DOHH2 (cell line): ENCODE results near the gene HPSE2.

Source experiments
- H3F3A ChIP-seq: fragments of 200-600 bp; sonication (generic), shearing (Covaris generic); 2 replicates; pipeline ENCODE4 v1.6.0; 2016; ENCODE audit warnings: antibody characterized with exemption, mild to moderate bottlenecking; ENCODE audit not compliant: control insufficient read depth, insufficient read depth
- H3K27ac ChIP-seq: fragments of 200-600 bp; sonication (generic); 2 replicates; pipeline ENCODE4 v1.5.1; 2014; ENCODE audit warnings: low read depth, mild to moderate bottlenecking, low read length, moderate library complexity
- H3K27me3 ChIP-seq: fragments of 200-600 bp; sonication (generic); 2 replicates; pipeline ENCODE4 v1.6.1; 2014; ENCODE audit warnings: mild to moderate bottlenecking, low read length, mixed read lengths; ENCODE audit not compliant: control insufficient read depth
- H3K36me3 ChIP-seq: fragments of 200-600 bp; sonication (generic); 2 replicates; pipeline ENCODE4 v1.6.1; 2014; ENCODE audit warnings: mild to moderate bottlenecking, low read length, moderate library complexity, mixed read lengths; ENCODE audit not compliant: control insufficient read depth
- H3K4me1 ChIP-seq: fragments of 200-600 bp; sonication (generic); 2 replicates; pipeline ENCODE4 v1.6.1; 2014; ENCODE audit warnings: mild to moderate bottlenecking, low read length, mixed read lengths; ENCODE audit not compliant: control insufficient read depth
- H3K4me2 ChIP-seq: fragments of 200-600 bp; sonication (generic); 2 replicates; pipeline ENCODE4 v1.6.0; 2014; ENCODE audit warnings: mild to moderate bottlenecking, low read length, moderate library complexity
- H3K4me3 ChIP-seq: fragments of 200-600 bp; sonication (generic); 2 replicates; pipeline ENCODE4 v1.5.1; 2014; ENCODE audit warnings: mild to moderate bottlenecking, low read length, mixed read lengths
- H3K79me2 ChIP-seq: fragments of 200-600 bp; sonication (generic); 2 replicates; pipeline ENCODE4 v1.6.1; 2014; ENCODE audit warnings: mild to moderate bottlenecking, low read length, mixed read lengths; ENCODE audit not compliant: control insufficient read depth
- H3K9me2 ChIP-seq: fragments of 200-600 bp; sonication (generic); replicated peaks from 2 replicates; pipeline ENCODE4 v1.6.1; 2014; ENCODE audit warnings: mild to moderate bottlenecking, low read length, mixed read lengths; ENCODE audit not compliant: control insufficient read depth
- H3K9me3 ChIP-seq: fragments of 200-600 bp; sonication (generic); 2 replicates; pipeline ENCODE4 v1.6.1; 2014; ENCODE audit warnings: antibody characterized with exemption, low read length, mixed read lengths; ENCODE audit not compliant: control insufficient read depth, insufficient read depth
- H4K20me1 ChIP-seq: fragments of 200-600 bp; sonication (generic); 2 replicates; pipeline ENCODE4 v1.6.0; 2014; ENCODE audit warnings: low read depth, mild to moderate bottlenecking, antibody characterized with exemption, low read length, moderate library complexity; ENCODE audit not compliant: control insufficient read depth, insufficient read depth
- EZH2phosphoT487 ChIP-seq: fragments of 200-600 bp; sonication (generic); IDR thresholded peaks from 2 replicates; pipeline ENCODE4 v1.6.1; 2017; ENCODE audit warnings: borderline replicate concordance, mild to moderate bottlenecking, antibody characterized with exemption, low read length, moderate library complexity, mixed read lengths
- TF ChIP-seq, protein P1 (sequence below): fragments of 200-600 bp; sonication (generic); IDR thresholded peaks from one replicate; pipeline ENCODE4 v1.5.1; 2014; ENCODE audit warnings: antibody characterized with exemption, mild to moderate bottlenecking, low read depth, low read length; ENCODE audit not compliant: poor library complexity, severe bottlenecking

HPSE2 gene

DNA sequence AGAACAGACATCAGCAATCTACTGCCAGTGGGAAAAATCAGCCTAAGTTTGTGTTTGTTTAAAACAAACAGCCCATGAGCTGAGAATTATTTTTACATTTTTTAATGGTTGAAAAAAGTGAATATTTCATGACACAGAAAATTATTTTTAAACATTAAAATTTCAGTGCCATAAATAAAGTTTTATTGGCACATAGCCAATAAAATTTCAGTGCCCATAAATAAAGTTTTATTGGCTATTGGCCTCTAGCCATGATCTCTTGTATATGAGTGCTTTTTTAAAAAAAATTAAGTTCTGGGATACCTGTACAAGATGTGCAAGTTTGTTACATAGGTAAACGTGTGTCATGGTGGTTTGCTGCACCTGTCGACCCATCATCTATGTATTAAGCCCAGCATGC lies 305.9 kb downstream of the HPSE2 start:
- no peaks in the 10 kb centered on the region for H3K9me2 ChIP-seq
- no peaks in the 10 kb centered on the region for H3K4me1 ChIP-seq
- no peaks in the 10 kb centered on the region for H3K27me3 ChIP-seq
- TF ChIP-seq EZH2phosphoT487 = no peak
- TF ChIP-seq, protein P1, sequence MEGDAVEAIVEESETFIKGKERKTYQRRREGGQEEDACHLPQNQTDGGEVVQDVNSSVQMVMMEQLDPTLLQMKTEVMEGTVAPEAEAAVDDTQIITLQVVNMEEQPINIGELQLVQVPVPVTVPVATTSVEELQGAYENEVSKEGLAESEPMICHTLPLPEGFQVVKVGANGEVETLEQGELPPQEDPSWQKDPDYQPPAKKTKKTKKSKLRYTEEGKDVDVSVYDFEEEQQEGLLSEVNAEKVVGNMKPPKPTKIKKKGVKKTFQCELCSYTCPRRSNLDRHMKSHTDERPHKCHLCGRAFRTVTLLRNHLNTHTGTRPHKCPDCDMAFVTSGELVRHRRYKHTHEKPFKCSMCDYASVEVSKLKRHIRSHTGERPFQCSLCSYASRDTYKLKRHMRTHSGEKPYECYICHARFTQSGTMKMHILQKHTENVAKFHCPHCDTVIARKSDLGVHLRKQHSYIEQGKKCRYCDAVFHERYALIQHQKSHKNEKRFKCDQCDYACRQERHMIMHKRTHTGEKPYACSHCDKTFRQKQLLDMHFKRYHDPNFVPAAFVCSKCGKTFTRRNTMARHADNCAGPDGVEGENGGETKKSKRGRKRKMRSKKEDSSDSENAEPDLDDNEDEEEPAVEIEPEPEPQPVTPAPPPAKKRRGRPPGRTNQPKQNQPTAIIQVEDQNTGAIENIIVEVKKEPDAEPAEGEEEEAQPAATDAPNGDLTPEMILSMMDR = no peak
- no peaks in the 10 kb centered on the region for H3K79me2 ChIP-seq
- no peak overlapping the region for H3K27ac ChIP-seq
- H3K4me2 ChIP-seq = no peak overlapping the region
- H3K9me3 ChIP-seq = no peaks in the 10 kb centered on the region
- H4K20me1 ChIP-seq = no peaks in the 10 kb centered on the region
- H3K36me3 ChIP-seq = no peaks in the 10 kb centered on the region
- no peak overlapping the region for H3K4me3 ChIP-seq
- no peaks in the 10 kb centered on the region for H3F3A ChIP-seq

DNA sequence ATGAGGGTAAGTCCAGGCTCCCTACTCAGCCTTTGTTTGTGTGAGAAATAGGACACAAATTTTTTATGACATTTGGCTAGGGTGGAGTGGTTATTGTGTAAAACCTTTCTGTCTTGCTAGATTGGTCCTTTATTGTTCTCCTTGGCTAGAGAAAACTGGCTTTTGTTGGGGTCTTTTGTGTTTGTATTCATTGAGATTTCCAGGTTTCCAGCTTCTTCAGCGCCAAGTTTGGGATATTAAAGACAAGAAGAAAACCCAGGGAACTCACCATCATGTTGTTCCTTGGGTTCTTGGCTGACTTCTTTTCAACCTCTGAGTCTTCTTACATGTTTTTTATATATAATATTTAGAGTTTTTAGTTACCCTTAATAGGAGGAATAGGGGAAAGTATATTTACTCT lies 310.0 kb downstream of the HPSE2 start:
- no peaks in the 10 kb centered on the region for H3F3A ChIP-seq
- H4K20me1 ChIP-seq = no peaks in the 10 kb centered on the region
- no peaks in the 10 kb centered on the region for H3K4me1 ChIP-seq
- H3K79me2 ChIP-seq = no peaks in the 10 kb centered on the region
- H3K9me2 ChIP-seq = no peaks in the 10 kb centered on the region
- H3K27ac ChIP-seq = no peak overlapping the region
- TF ChIP-seq EZH2phosphoT487 = no peak
- TF ChIP-seq, protein P1 = no peak
- no peaks in the 10 kb centered on the region for H3K27me3 ChIP-seq
- no peak overlapping the region for H3K4me2 ChIP-seq
- H3K9me3 ChIP-seq = no peaks in the 10 kb centered on the region
- no peaks in the 10 kb centered on the region for H3K36me3 ChIP-seq
- no peak overlapping the region for H3K4me3 ChIP-seq

DNA sequence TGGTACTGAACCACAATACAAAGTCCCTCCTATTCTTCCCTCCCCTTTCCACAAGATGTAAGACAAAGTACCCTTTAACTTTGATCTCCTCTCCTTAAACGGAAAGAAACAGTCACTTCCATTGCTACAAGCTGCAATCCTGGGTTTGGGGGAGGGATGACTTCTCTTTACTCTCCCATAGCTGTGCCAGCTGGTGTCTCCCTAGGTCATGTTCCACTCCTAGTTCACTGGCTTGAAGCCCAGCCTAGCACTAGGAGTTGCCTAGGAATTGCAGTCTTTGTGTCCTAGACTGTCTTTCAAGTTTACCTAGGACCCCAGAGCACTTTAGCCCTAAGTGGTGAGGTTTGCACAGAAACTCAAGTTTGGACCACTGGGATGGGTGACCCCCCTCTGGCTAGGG lies 311.1 kb downstream of the HPSE2 start:
- H4K20me1 ChIP-seq = no peaks in the 10 kb centered on the region
- H3K36me3 ChIP-seq = no peaks in the 10 kb centered on the region
- H3K4me2 ChIP-seq = no peak overlapping the region
- no peak for TF ChIP-seq EZH2phosphoT487
- TF ChIP-seq, protein P1 = no peak
- no peaks in the 10 kb centered on the region for H3K9me3 ChIP-seq
- H3K27me3 ChIP-seq = no peaks in the 10 kb centered on the region
- no peaks in the 10 kb centered on the region for H3K9me2 ChIP-seq
- no peak overlapping the region for H3K4me3 ChIP-seq
- no peak overlapping the region for H3K27ac ChIP-seq
- no peaks in the 10 kb centered on the region for H3F3A ChIP-seq
- no peaks in the 10 kb centered on the region for H3K79me2 ChIP-seq
- no peaks in the 10 kb centered on the region for H3K4me1 ChIP-seq

DNA sequence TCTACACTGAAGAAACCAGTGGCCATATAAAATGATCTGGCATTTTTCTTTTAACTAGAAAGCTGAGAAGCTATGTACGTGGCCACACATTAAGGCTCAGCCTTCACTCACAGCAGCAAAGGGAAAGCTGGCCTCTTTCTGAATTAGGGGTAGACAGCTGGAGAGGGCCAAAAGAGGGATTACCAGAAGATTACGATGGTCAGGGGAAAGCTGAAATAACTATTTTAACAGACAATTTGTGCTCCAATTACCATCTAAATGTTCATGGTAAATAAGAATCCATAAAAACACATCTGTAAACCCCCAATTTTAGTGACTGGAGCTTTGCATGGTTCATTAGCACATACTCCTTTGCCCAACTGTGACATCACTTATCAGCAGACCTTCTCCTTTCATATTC lies 314.3 kb downstream of the HPSE2 start:
- TF ChIP-seq, protein P1 = no peak
- TF ChIP-seq EZH2phosphoT487 = no peak
- H3K4me1 ChIP-seq = no peaks in the 10 kb centered on the region
- no peak overlapping the region for H3K4me2 ChIP-seq
- H4K20me1 ChIP-seq = no peaks in the 10 kb centered on the region
- H3K27ac ChIP-seq = no peak overlapping the region
- no peaks in the 10 kb centered on the region for H3K9me3 ChIP-seq
- no peaks in the 10 kb centered on the region for H3K36me3 ChIP-seq
- H3F3A ChIP-seq = no peaks in the 10 kb centered on the region
- no peak overlapping the region for H3K4me3 ChIP-seq
- no peaks in the 10 kb centered on the region for H3K9me2 ChIP-seq
- H3K79me2 ChIP-seq = no peaks in the 10 kb centered on the region
- H3K27me3 ChIP-seq = no peaks in the 10 kb centered on the region
